Gastrocnemius medialis (tissue), 4 donors: ENCODE measurements around the gene KRT7. TPM values are rescaled to one million over a fixed set of nuclear protein-coding genes. Genes with fewer than 3 reads are reported as not detected.
"Not testable (repeated sequence)": the region's sequence is repeated elsewhere in the genome, so short reads cannot be mapped to it uniquely, and the experiment has no call there.

ENCODE experiments used
- ATAC-seq, 2 donors: fragments of 150-250 bp; one replicate each; pipeline ENCODE4 v1.9.1; 2016
- DNase-seq, 2 donors: peaks; one replicate each; pipeline ENCODE4 v3.0.0-alpha.2; 2019
- H3K27ac ChIP-seq, 4 donors: fragments of 200-600 bp; sonication (generic); 1 replicate in 1 of 4; 2 replicates in 3 of 4; pipeline ENCODE4 v1.5.1; 2016 to 2018; ENCODE audit warnings: mild to moderate bottlenecking in 2 of 4, moderate library complexity in 1 of 4
- H3K27me3 ChIP-seq, 3 donors: fragments of 200-600 bp; sonication (generic) in 2 of 3; 1 replicate in 1 of 3; 2 replicates in 2 of 3; pipeline versions ENCODE4 v1.5.1 to v1.6.0; 2016 to 2019; ENCODE audit warnings: mild to moderate bottlenecking in 1 of 3, moderate library complexity in 1 of 3
- H3K36me3 ChIP-seq, 2 donors: fragments of 200-600 bp; sonication (generic) in 1 of 2; one replicate each; pipeline ENCODE4 v1.5.1; 2017 to 2018
- H3K4me1 ChIP-seq, 2 donors: fragments of 200-600 bp; sonication (generic) in 1 of 2; one replicate each; pipeline ENCODE4 v1.5.1; 2016 to 2017; ENCODE audit warnings: mild to moderate bottlenecking in 2 of 2
- H3K4me3 ChIP-seq, 4 donors: fragments of 200-600 bp; sonication (generic) in 3 of 4; 1 replicate in 1 of 4; 2 replicates in 3 of 4; pipeline ENCODE4 v1.5.1; 2016 to 2019; ENCODE audit warnings: mild to moderate bottlenecking in 2 of 4
- H3K9me3 ChIP-seq, 3 donors: fragments of 200-600 bp; sonication (generic) in 2 of 3; 1 replicate in 1 of 3; 2 replicates in 2 of 3; pipeline ENCODE4 v1.5.1; 2016 to 2019
- CTCF ChIP-seq, 5 experiments: fragments of 450-650 bp in 3 of 5; fragments of 200-600 bp in 2 of 5; sonication (generic) in 2 of 5; IDR thresholded peaks in 4 of 5; conservative IDR thresholded peaks in 1 of 5; 1 replicate in 4 of 5; 2 replicates in 1 of 5; pipeline ENCODE4 v1.5.1; 2016 to 2019; ENCODE audit warnings: antibody characterized with exemption in 5 of 5, mild to moderate bottlenecking in 3 of 5, moderate library complexity in 3 of 5
- POLR2A ChIP-seq, 2 donors: fragments of 450-650 bp; IDR thresholded peaks; one replicate each; pipeline ENCODE4 v1.6.1; 2017; ENCODE audit warnings: antibody characterized with exemption in 2 of 2, mild to moderate bottlenecking in 2 of 2, moderate library complexity in 2 of 2
- in situ Hi-C, 4 donors: fragments of 200-750 bp; cut with MboI; loops; one replicate each; pipeline versions ENCODE4 v1.15.0 to v1.8.0; 2017; ENCODE audit warnings: low sequenced_read_pairs in 4 of 4
- intact Hi-C: fragments of 100-400 bp; cut with DNase I; formaldehyde crosslinking; loops from one replicate; pipeline ENCODE4 v1.15.1; 2023; ENCODE audit warnings: low total_unique reads
- total RNA-seq, 4 donors: library from RNA; depleted of rRNA; stranded (reverse); fragments of >200 nt; gene quantifications; one replicate each; pipeline versions ENCODE4 v1.1.0 to v1.2.3, GENCODE V29; 2016

The KRT7 gene
- total RNA-seq, 4 donors from 2014 or later = 0.39 to 4.4 (median 1.2) TPM

DNA sequence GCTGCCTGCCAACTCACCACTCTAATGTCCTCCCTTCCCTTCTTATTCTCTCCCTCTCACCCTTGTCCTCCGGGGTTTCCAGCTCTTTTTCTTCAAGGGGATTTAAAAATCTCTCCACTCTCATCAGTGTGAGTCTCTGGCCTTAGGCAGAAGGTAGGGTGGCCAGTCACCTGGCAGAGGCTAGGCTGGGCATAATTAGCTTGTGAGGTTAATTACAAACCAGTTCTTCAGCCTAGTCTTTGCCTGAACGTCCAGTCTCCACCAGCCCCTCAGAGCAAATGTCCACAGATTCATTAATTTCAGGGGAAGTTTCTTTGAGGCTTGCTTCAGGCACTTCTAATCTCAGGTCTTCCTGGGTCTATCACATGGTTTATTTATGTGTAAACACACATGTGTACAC lies 6.7 kb downstream of the KRT7 start:
- intact Hi-C loops = no loop called here

DNA sequence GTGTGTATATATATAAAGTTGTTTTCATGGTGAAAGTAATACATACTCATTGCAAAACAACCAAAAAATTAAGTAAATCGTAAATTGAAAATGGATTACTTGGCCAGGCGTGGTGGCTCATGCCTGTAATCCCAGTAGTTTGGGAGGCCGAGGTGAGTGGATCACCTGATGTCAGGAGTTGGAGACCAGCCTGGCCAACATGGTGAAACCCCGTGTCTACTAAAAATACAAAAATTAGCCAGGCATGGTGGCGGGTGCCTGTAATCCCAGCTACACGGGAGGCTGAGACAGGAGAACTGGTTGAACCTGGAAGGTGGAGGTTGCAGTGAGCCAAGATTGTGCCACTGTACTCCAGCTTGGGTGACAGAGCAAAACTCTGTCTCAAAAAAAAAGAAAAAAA lies 7.2 kb downstream of the KRT7 start:
- H3K27ac ChIP-seq, intact Hi-C loops, H3K27me3 ChIP-seq, DNase-seq, ATAC-seq, H3K4me3 ChIP-seq, in situ Hi-C loops, H3K36me3 ChIP-seq, H3K9me3 ChIP-seq: not testable (repeated sequence)
- peaks cover 16 to 19% of the 10 kb centered on the region in 2 donors for H3K4me1 ChIP-seq

More for the DNA sequence above, 6.7 kb downstream of the KRT7 start:
- in situ Hi-C loops = no loop called here
- Histone ChIP-seq H3K9me3 (no peaks in the 10 kb centered on the region), H3K36me3 (no peaks in the 10 kb centered on the region), H3K27ac (no peak overlapping the region), H3K4me1 (peaks cover 16 to 17% of the 10 kb centered on the region in 2 donors), H3K4me3 (no peak overlapping the region), H3K27me3 (no peaks in the 10 kb centered on the region)
- DNase-seq (no peak), ATAC-seq (no peak)
- no peak for TF ChIP-seq POLR2A (IDR thresholded peaks at IDR 0.05)
- no peak for TF ChIP-seq CTCF (IDR thresholded peaks at IDR 0.05 in 4 of 5, conservative IDR thresholded peaks at IDR 0.05 in 1 of 5)

DNA sequence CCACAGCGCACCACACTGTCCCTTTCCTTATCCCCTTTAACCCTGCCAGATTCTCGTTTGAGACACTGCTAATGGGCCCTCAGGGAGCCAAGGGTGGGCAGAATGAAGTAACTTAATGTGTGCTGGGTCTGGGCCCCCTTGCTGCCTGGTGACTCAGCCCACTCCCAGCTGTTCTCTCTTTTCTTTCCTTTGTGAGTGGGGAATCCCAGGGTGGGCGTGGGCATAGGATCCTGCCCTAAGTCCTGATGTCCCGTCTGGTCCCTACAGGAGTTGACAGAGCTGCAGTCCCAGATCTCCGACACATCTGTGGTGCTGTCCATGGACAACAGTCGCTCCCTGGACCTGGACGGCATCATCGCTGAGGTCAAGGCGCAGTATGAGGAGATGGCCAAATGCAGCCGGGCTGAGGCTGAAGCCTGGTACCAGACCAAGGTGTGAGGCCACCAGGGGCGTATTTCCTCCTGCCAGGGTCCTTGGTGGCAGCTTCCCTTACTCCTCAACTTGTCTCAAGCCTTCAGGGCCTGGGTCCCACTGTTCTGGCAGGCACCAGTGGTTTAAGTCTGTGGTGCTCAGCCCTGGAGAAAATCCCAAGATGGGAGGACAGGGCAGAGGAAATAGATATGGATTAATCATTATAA lies 8.3 kb downstream of the KRT7 start:
- no peak for DNase-seq
- in situ Hi-C loops = no loop called here
- Histone ChIP-seq H3K27ac (no peak overlapping the region), H3K4me1 (peaks cover 20 to 30% of the 10 kb centered on the region in 2 donors), H3K27me3 (no peaks in the 10 kb centered on the region), H3K9me3 (no peaks in the 10 kb centered on the region), H3K36me3 (no peaks in the 10 kb centered on the region), H3K4me3 (no peak overlapping the region)
- intact Hi-C loops = no loop called here
- no peak for ATAC-seq
- no peak for TF ChIP-seq CTCF (IDR thresholded peaks at IDR 0.05 in 4 of 5, conservative IDR thresholded peaks at IDR 0.05 in 1 of 5)
- TF ChIP-seq POLR2A (IDR thresholded peaks at IDR 0.05) = no peak

DNA sequence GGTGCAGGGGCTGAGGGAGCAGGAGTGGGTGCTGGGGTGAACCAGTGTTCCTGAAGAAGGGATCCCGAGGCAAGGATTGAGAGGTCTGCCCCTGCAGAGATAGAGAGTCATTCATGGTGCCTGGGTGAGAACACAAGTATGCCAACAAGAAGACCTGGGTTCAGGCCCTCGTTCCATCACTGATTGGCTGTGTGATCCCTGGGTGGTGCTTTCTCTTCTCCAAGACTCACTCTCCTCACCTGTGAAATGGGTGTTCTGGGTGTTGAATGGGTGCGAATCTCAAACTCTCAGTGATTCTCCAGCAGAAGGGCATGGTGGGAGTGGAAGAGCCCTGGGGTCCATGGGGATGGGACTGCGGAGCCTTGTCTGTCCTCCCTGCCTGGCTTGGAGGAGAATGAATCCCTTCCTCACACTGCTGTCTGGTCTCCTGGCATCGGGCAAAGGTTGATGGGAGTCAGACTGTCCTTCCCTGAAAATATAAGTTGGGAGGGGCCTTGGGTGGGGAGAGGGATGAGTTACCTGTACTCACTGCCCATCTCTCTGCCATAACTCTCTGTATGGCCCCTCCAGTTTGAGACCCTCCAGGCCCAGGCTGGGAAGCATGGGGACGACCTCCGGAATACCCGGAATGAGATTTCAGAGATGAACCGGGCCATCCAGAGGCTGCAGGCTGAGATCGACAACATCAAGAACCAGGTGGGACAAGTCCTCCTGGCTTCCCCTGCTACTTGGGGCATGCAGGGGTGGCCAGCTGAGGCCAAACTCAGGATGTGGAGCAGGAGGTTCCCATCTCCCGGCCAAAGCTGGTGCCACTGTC lies 9.6 kb downstream of the KRT7 start:
- in situ Hi-C loops = no loop called here
- Histone ChIP-seq H3K36me3 (no peaks in the 10 kb centered on the region), H3K4me1 (peaks cover 31 to 43% of the 10 kb centered on the region in 2 donors), H3K4me3 (no peak overlapping the region), H3K27me3 (no peaks in the 10 kb centered on the region), H3K9me3 (no peaks in the 10 kb centered on the region), H3K27ac (no peak overlapping the region)
- DNase-seq = no peak
- intact Hi-C loops = no loop called here
- no peak for ATAC-seq
- no peak for TF ChIP-seq CTCF (IDR thresholded peaks at IDR 0.05 in 4 of 5, conservative IDR thresholded peaks at IDR 0.05 in 1 of 5)
- no peak for TF ChIP-seq POLR2A (IDR thresholded peaks at IDR 0.05)

DNA sequence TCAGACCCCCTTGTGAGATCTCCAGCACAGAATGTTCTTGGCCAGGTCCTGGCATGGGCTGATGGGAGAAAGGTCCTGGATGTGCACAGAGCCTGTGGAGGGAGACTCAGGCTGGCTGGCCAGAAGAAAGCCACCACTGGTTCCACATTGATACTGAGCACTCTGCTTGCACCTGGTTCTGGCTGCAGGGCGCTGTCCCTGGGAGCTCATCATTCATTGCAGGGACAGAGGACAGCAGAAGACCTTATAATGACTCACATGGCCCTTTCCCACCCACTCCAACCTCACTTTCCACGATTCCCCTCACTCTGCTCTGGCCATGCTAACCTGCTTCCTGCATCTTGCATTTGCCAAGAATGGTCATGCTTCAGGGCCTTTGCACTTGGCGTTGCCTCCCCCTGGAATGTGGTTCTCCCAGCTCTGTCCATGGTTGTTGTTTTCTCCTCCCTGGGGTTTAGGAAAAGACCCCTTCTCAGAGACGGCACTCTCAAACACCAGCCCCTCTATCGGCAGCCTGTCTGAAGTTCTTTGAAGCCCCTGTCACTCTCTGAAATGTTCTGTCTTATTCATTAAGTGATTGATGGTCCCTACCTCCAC lies 10.3 kb downstream of the KRT7 start:
- ATAC-seq (no peak), DNase-seq (no peak)
- intact Hi-C loops = no loop called here
- Histone ChIP-seq H3K4me1 (peaks cover 38 to 50% of the 10 kb centered on the region in 2 donors), H3K27ac (peak overlapping the region in 3 of 4 donors; percentile 5 to 62 (median 33)), H3K9me3 (no peaks in the 10 kb centered on the region), H3K36me3 (no peaks in the 10 kb centered on the region), H3K27me3 (no peaks in the 10 kb centered on the region), H3K4me3 (no peak overlapping the region)
- TF ChIP-seq POLR2A (IDR thresholded peaks at IDR 0.05) = no peak
- in situ Hi-C loops = no loop called here
